Activated CD4-positive, alpha-beta T cell treated with anti-CD3 and anti-CD28 coated beads for 36 hours (primary cell): ENCODE measurements around the gene RAB5A. TPM values are rescaled to one million over a fixed set of nuclear protein-coding genes. Genes with fewer than 3 reads are reported as not detected.
"Not testable (repeated sequence)": the region's sequence is repeated elsewhere in the genome, so short reads cannot be mapped to it uniquely, and the experiment has no call there.

Source experiments
- ATAC-seq: fragments of 200-7000 bp; cut with Tn5 transposase; one replicate; pipeline ENCODE4 v1.10.0; 2021; ENCODE audit warnings: mild to moderate bottlenecking, moderate library complexity
- CTCF ChIA-PET: fragments of 350-600 bp; sonication (Branson Sonifier 250); formaldehyde crosslinking; loops from one replicate; lab custom pipeline; 2021; ENCODE audit warnings: antibody characterized with exemption; lab: Charles Lee
- POLR2A ChIA-PET: fragments of 350-600 bp; sonication (Branson Sonifier 250); formaldehyde crosslinking; loops from one replicate; lab custom pipeline; 2021; ENCODE audit warnings: antibody characterized with exemption, inconsistent platforms; lab: Charles Lee
- DNase-seq: peaks from one replicate; pipeline ENCODE4 v3.0.0-alpha.2; 2020
- H3K27ac Mint-ChIP-seq: one replicate; pipeline ENCODE4 v1.8.0; 2021; ENCODE audit warnings: mixed read lengths
- H3K27me3 Mint-ChIP-seq: one replicate; pipeline ENCODE4 v1.8.0; 2021; ENCODE audit warnings: mixed read lengths
- H3K36me3 Mint-ChIP-seq: one replicate; pipeline ENCODE4 v1.8.0; 2021; ENCODE audit warnings: low read depth, mixed read lengths
- H3K4me1 Mint-ChIP-seq: one replicate; pipeline ENCODE4 v1.8.0; 2021; ENCODE audit warnings: mixed read lengths
- H3K4me3 Mint-ChIP-seq: one replicate; pipeline ENCODE4 v1.8.0; 2021; ENCODE audit warnings: mild to moderate bottlenecking, moderate library complexity, mixed read lengths
- H3K9me3 Mint-ChIP-seq: one replicate; pipeline ENCODE4 v1.8.0; 2021; ENCODE audit warnings: low read depth, mixed read lengths
- intact Hi-C, 2 experiments: fragments of 100-400 bp; cut with DNase I in 1 of 2; cut with micrococcal nuclease in 1 of 2; formaldehyde crosslinking; loops; one replicate each; pipeline versions ENCODE4 v1.14.2 to v1.15.1; 2022 to 2024; cut with DNase I, micrococcal nuclease
- total RNA-seq, 2 experiments: library from RNA; stranded (reverse); gene quantifications; one replicate each; pipeline ENCODE4 v1.2.3, GENCODE V29; 2021

The RAB5A gene, protein sequence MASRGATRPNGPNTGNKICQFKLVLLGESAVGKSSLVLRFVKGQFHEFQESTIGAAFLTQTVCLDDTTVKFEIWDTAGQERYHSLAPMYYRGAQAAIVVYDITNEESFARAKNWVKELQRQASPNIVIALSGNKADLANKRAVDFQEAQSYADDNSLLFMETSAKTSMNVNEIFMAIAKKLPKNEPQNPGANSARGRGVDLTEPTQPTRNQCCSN
- 10 to 100 TPM; 54.2 to 78.8 TPM for total RNA-seq

GRCh38 chr3:19946832-19947548 is at the start of gene RAB5A:
Gene RAB5A, plus strand, starts transcription at chr3:19947097. Its CDS starts 3,802 bp downstream, at chr3:19950899.
- Mint-ChIP-seq H3K4me1 (peaks cover 40% of the 10 kb centered on the region), H3K27me3 (no peaks in the 10 kb centered on the region), H3K27ac (peak within 1 kb of the TSS; percentile 99), H3K9me3 (no peaks in the 10 kb centered on the region), H3K36me3 (peaks cover 19% of the 10 kb centered on the region), H3K4me3 (peak within 1 kb of the TSS; percentile 96)
- peak; percentile 90 for ATAC-seq
- ChIA-PET POLR2A (interaction anchor here (0.6 to 2.4 kb wide), 4 partner anchors 10 to 239 kb away, joined by 3 to 7 read pairs (median 6); partner anchors contain the start of gene SGO1), CTCF (interaction anchor here (1.1 to 1.5 kb wide), 2 partner anchors 16 to 94 kb away, joined by 3 to 4 read pairs; no protein-coding TSS in a partner anchor)
- peak; percentile 99 for DNase-seq
- intact Hi-C loops, result loop anchor here (1.0 to 5.0 kb wide), 7 partner anchors 10 to 239 kb away; partner anchors contain the start of genes SGO1 (in 2 of the 2) and KAT2B (in 1 of the 2)

- Mint-ChIP-seq H3K9me3 (no peaks in the 10 kb centered on the region), H3K4me3 (no peak overlapping the region), H3K27me3 (no peaks in the 10 kb centered on the region), H3K36me3 (no peaks in the 10 kb centered on the region), H3K27ac (no peak overlapping the region), H3K4me1 (no peaks in the 10 kb centered on the region)
- CTCF ChIA-PET, result interaction anchor here (1.2 kb wide), 1 partner anchor 10 kb away, joined by 3 read pairs; no protein-coding TSS in a partner anchor
- POLR2A ChIA-PET, result no interaction called here
- no peak for DNase-seq
- ATAC-seq, result no peak
- intact Hi-C loops, result no loop called here
Measured at GRCh38 chr3:19898721-19899120, 48.2 kb upstream of the RAB5A start.

DNA sequence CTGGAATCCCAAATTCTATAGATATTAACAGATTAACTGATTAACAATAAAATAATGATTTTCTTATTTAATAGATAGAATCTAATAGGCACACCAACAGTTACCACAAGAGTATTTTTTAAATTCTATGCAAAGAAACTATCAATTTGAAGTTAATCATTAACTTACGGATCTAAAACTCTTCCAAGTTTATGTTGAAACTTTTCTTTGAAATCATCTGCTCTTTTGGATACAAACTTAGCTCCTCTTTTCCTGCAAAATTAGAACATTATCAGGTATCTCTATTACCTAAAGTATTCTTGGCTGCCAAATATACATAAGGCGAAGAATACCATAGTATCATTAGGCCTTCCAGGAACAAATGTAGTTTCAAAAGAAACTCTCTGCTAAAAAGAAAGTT is 47.6 kb upstream of the RAB5A start:
- DNase-seq, result no peak
- no peak overlapping the region for H3K27ac Mint-ChIP-seq
- no peak overlapping the region for H3K4me3 Mint-ChIP-seq
- no peak for ATAC-seq
- no peaks in the 10 kb centered on the region for H3K27me3 Mint-ChIP-seq
- CTCF ChIA-PET, result no interaction called here
- H3K9me3 Mint-ChIP-seq, result no peaks in the 10 kb centered on the region
- POLR2A ChIA-PET, result no interaction called here
- H3K4me1 Mint-ChIP-seq, result no peaks in the 10 kb centered on the region
- intact Hi-C loops, result no loop called here
- H3K36me3 Mint-ChIP-seq, result no peaks in the 10 kb centered on the region

DNA sequence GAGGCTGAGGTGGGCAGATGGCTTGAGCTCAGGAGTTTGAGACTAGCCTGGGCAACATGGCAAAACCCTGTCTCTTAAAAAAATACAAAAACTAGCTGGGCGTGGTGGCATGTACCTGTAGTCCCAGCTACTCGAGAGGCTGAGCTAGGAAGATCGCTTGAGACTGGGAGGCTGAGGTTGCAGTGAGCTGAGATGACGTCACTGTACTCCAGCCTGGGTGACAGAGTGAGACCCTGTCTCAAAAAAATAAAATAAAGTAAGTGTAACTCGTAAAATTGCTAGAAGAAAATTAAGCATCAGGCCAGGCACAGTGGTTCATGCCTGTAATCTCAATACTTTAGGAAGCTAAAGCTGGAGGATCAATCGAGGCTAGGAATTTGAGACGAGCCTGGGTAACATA is 47.1 kb upstream of the RAB5A start:
- H3K27me3 Mint-ChIP-seq, DNase-seq, H3K4me1 Mint-ChIP-seq, H3K9me3 Mint-ChIP-seq, intact Hi-C loops, POLR2A ChIA-PET, H3K4me3 Mint-ChIP-seq, H3K27ac Mint-ChIP-seq, H3K36me3 Mint-ChIP-seq, ATAC-seq, CTCF ChIA-PET: not testable (repeated sequence)

GRCh38 chr3:19901337-19901736 is 45.6 kb upstream of the RAB5A start:
- Mint-ChIP-seq H3K4me3 (no peak overlapping the region), H3K4me1 (no peaks in the 10 kb centered on the region), H3K36me3 (no peaks in the 10 kb centered on the region), H3K9me3 (no peaks in the 10 kb centered on the region), H3K27me3 (no peaks in the 10 kb centered on the region), H3K27ac (no peak overlapping the region)
- ATAC-seq (no peak), DNase-seq (no peak)
- CTCF ChIA-PET, result no interaction called here
- POLR2A ChIA-PET, result no interaction called here
- intact Hi-C loops, result no loop called here

GRCh38 chr3:19901918-19902317 is 45.0 kb upstream of the RAB5A start:
- no peaks in the 10 kb centered on the region for H3K36me3 Mint-ChIP-seq
- POLR2A ChIA-PET, result no interaction called here
- ATAC-seq, result no peak

DNA sequence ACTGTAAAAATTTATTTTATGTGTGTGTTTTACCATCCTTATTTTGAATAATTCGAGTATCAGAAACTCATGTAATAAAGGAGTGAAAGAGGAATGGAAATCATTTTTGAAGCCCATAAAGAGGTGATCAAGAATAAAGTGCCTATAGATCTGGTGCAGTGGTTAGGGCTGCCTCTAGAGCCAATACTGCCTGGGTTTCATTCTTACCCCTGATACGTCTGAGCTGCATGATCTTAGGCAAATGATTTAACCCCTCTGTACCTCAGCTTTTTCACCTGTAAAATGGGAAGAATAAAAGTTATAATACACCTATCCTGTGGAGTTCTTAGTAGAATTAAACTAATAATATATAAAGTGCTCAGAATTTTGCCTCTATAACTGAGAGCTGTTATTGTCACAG is 43.2 kb upstream of the RAB5A start:
- no peak overlapping the region for H3K27ac Mint-ChIP-seq
- no peak overlapping the region for H3K4me3 Mint-ChIP-seq
- no peak for ATAC-seq
- no peaks in the 10 kb centered on the region for H3K27me3 Mint-ChIP-seq
- intact Hi-C loops, result no loop called here
- H3K4me1 Mint-ChIP-seq, result no peaks in the 10 kb centered on the region
- H3K36me3 Mint-ChIP-seq, result no peaks in the 10 kb centered on the region
- DNase-seq, result no peak
- no peaks in the 10 kb centered on the region for H3K9me3 Mint-ChIP-seq
- CTCF ChIA-PET, result no interaction called here
- POLR2A ChIA-PET, result interaction anchor here (0.6 kb wide), 1 partner anchor 8 kb away, joined by 5 read pairs; no protein-coding TSS in a partner anchor

More at GRCh38 chr3:19901918-19902317, 45.0 kb upstream of the RAB5A start:
- Mint-ChIP-seq H3K9me3 (no peaks in the 10 kb centered on the region), H3K4me1 (no peaks in the 10 kb centered on the region), H3K27ac (no peak overlapping the region), H3K4me3 (no peak overlapping the region), H3K27me3 (no peaks in the 10 kb centered on the region)
- DNase-seq, result no peak
- intact Hi-C loops, result no loop called here
- CTCF ChIA-PET, result no interaction called here

DNA sequence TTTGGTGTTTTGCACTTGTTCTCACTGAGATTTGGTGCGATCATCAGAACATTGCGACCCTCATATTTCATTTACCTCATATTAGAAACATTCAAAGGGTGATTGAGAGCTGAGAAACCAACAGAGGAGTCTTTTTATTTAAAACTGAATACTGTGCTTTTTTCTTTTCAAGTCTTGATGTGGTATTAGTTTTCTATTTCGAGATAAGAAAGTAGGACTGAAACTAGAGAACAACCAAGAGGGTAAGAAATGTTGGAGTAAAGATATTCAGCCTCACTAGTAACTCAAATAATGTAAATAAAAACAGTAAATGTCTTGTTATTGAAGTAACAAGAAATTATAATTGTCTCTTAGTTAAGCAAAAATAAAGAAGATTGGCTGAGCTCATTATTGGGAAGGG is 39.4 kb upstream of the RAB5A start:
- CTCF ChIA-PET, result interaction anchor here (0.6 to 0.7 kb wide), 2 partner anchors 12 to 35 kb away, joined by 3 to 4 read pairs; no protein-coding TSS in a partner anchor
- H3K27me3 Mint-ChIP-seq, result no peaks in the 10 kb centered on the region

DNA sequence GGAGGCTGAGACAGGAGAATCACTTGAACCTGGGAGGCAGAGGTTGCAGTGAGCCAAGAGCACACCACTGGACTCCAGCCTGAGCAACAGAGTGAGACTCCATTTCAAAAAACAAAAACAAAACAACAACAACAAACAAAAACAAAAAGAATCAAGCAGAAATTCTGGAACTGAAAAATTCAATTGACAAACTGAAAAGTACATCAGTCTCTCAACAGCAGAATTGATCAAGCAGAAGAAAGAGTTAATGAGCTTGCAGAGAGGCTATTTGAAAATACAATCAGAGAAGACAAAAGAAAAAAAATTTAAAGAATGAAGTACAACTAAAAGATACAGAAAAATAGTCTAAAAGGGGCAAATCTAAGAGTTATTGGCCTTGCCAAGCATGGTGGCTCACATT is 35.4 kb upstream of the RAB5A start:
- no peaks in the 10 kb centered on the region for H3K4me1 Mint-ChIP-seq
- no peak overlapping the region for H3K27ac Mint-ChIP-seq
- H3K27me3 Mint-ChIP-seq, result no peaks in the 10 kb centered on the region
- ChIA-PET POLR2A (no interaction called here), CTCF (interaction anchor here (0.8 kb wide), 1 partner anchor 304 kb away, joined by 3 read pairs; no protein-coding TSS in a partner anchor)
- no peak overlapping the region for H3K4me3 Mint-ChIP-seq
- peaks cover 3% of the 10 kb centered on the region for H3K36me3 Mint-ChIP-seq
- H3K9me3 Mint-ChIP-seq, result peaks cover 6% of the 10 kb centered on the region
- DNase-seq (no peak), ATAC-seq (no peak)
- intact Hi-C loops, result no loop called here

More for the DNA sequence above, 39.4 kb upstream of the RAB5A start:
- DNase-seq (no peak), ATAC-seq (no peak)
- H3K36me3 Mint-ChIP-seq, result peaks cover 3% of the 10 kb centered on the region
- intact Hi-C loops, result no loop called here
- H3K9me3 Mint-ChIP-seq, result peaks cover 6% of the 10 kb centered on the region
- POLR2A ChIA-PET, result no interaction called here
- no peaks in the 10 kb centered on the region for H3K4me1 Mint-ChIP-seq
- no peak overlapping the region for H3K27ac Mint-ChIP-seq
- no peak overlapping the region for H3K4me3 Mint-ChIP-seq

DNA sequence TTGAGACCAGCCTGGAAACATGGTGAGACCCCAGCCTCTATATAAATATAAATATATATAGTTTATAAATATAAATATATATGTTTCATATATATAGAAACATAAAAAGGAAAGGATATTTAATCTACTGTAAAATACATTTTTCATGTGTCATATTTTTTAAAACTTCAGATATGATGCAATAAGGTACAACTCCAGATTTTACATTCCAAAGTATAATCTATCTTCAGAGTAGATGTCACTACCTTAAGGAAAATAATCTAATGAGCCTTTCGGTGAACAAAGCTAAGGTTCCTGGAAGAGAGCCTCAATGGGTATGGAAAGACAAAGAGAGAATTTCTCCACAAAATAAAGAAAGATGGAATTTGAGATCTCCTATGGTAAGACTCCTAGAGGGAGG is 29.7 kb upstream of the RAB5A start:
- ChIA-PET POLR2A (no interaction called here), CTCF (no interaction called here)
- no peaks in the 10 kb centered on the region for H3K4me1 Mint-ChIP-seq
- DNase-seq (no peak), ATAC-seq (no peak)
- intact Hi-C loops, result no loop called here
- no peak overlapping the region for H3K27ac Mint-ChIP-seq
- no peaks in the 10 kb centered on the region for H3K36me3 Mint-ChIP-seq
- no peaks in the 10 kb centered on the region for H3K9me3 Mint-ChIP-seq
- H3K27me3 Mint-ChIP-seq, result no peaks in the 10 kb centered on the region
- no peak overlapping the region for H3K4me3 Mint-ChIP-seq

DNA sequence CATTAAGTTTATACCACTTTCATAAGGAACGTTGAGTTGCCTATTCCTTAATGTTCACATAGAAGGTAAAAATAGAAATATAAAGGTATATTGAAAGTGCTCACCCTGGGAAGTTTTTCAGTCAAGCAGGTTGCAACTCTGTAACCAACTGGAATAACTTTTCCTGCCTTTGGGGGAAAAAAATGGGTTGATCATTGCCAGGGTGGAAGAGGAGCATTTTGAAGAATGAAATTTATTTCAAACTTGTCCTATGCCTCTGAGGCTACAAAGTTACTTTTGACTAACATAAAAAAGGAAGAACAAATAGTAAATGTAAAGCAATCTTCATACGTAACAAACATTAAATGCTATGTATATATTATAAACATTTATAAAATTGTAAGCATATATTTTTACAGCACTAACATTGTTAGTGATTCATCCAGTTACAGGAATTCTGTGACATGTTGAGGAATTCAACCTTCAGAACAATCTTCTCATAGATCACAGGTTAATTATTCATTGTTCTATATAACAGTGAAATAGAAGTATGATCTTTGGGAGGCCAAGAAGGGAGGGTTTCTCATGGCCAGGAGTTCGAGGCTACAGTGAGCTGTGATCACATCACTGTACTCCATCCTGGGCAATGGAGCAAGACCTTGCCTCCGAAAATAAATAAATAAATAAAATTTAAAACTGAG is 26.4 kb upstream of the RAB5A start:
- Mint-ChIP-seq H3K4me3 (no peak overlapping the region), H3K4me1 (no peaks in the 10 kb centered on the region), H3K9me3 (no peaks in the 10 kb centered on the region), H3K27ac (no peak overlapping the region), H3K36me3 (no peaks in the 10 kb centered on the region), H3K27me3 (peaks cover 2% of the 10 kb centered on the region)
- intact Hi-C loops, result no loop called here
- CTCF ChIA-PET, result interaction anchor here (0.6 kb wide), 1 partner anchor 13 kb away, joined by 4 read pairs; no protein-coding TSS in a partner anchor
- DNase-seq (no peak), ATAC-seq (no peak)
- POLR2A ChIA-PET, result no interaction called here
